CD4-positive, alpha-beta T cell (primary cell): ENCODE results near the gene DENND5B. TPM values are rescaled to one million over a fixed set of nuclear protein-coding genes. Genes with fewer than 3 reads are reported as not detected.

Experiments
- ATAC-seq: fragments of 200-7000 bp; cut with Tn5 transposase; one replicate; pipeline ENCODE4 v1.10.0; 2022; ENCODE audit warnings: mild to moderate bottlenecking; ENCODE audit not compliant: poor library complexity
- CTCF ChIA-PET: fragments of 350-600 bp; sonication (Branson Sonifier 250); formaldehyde crosslinking; loops from one replicate; lab custom pipeline; 2021; ENCODE audit warnings: antibody characterized with exemption, inconsistent platforms; lab: Charles Lee
- POLR2A ChIA-PET: fragments of 350-600 bp; sonication (Branson Sonifier 250); formaldehyde crosslinking; loops from one replicate; lab custom pipeline; 2021; ENCODE audit warnings: antibody characterized with exemption, inconsistent platforms; lab: Charles Lee
- DNase-seq, 14 experiments: peaks; one replicate each; pipeline ENCODE4 v3.0.0-alpha.2; 2013 to 2020; ENCODE audit warnings: mixed read lengths in 2 of 14
- H3K27ac ChIP-seq, 2 donors: one replicate each; pipeline versions ENCODE4 v1.5.1 to v1.7.0; 2013; ENCODE audit warnings: low read length in 2 of 2, low read depth in 1 of 2, mild to moderate bottlenecking in 1 of 2
- H3K27me3 ChIP-seq, 2 experiments: 1 replicate in 1 of 2; 2 replicates in 1 of 2; pipeline versions ENCODE4 v1.6.1 to v1.7.0; 2013; ENCODE audit warnings: low read length in 2 of 2, control low read depth in 1 of 2, mild to moderate bottlenecking in 1 of 2, moderate library complexity in 1 of 2; ENCODE audit not compliant: insufficient read depth in 2 of 2, control insufficient read depth in 1 of 2
- H3K36me3 ChIP-seq: one replicate; pipeline ENCODE4 v1.6.1; 2013; ENCODE audit warnings: low read length, control low read depth; ENCODE audit not compliant: insufficient read depth
- H3K4me1 ChIP-seq: one replicate; pipeline ENCODE4 v1.6.1; 2013; ENCODE audit warnings: low read length, control low read depth; ENCODE audit not compliant: insufficient read depth
- H3K4me3 ChIP-seq: one replicate; pipeline ENCODE4 v1.5.1; 2013; ENCODE audit warnings: mild to moderate bottlenecking, low read length, moderate library complexity
- H3K9me3 ChIP-seq, 2 experiments: 1 replicate in 1 of 2; 2 replicates in 1 of 2; pipeline versions ENCODE4 v1.6.1 to v1.7.0; 2013; ENCODE audit warnings: low read length in 2 of 2, mild to moderate bottlenecking in 2 of 2, control low read depth in 1 of 2, moderate library complexity in 1 of 2; ENCODE audit not compliant: control insufficient read depth in 1 of 2, insufficient read depth in 1 of 2
- H3K27ac Mint-ChIP-seq: one replicate; pipeline ENCODE4 v1.8.0; 2020; ENCODE audit warnings: mixed read lengths
- H3K27me3 Mint-ChIP-seq: one replicate; pipeline ENCODE4 v1.8.0; 2021; ENCODE audit warnings: mixed read lengths
- H3K36me3 Mint-ChIP-seq: one replicate; pipeline ENCODE4 v1.8.0; 2021; ENCODE audit warnings: low read depth, mixed read lengths
- H3K4me1 Mint-ChIP-seq: one replicate; pipeline ENCODE4 v1.8.0; 2021; ENCODE audit warnings: low read depth, mixed read lengths
- H3K4me3 Mint-ChIP-seq: one replicate; pipeline ENCODE4 v1.8.0; 2020; ENCODE audit warnings: mild to moderate bottlenecking, mixed read lengths
- H3K9me3 Mint-ChIP-seq: one replicate; pipeline ENCODE4 v1.8.0; 2020; ENCODE audit warnings: mixed read lengths
- CTCF ChIP-seq: fragments of 200-600 bp; IDR thresholded peaks from one replicate; pipeline ENCODE4 v1.8.0; 2022; ENCODE audit warnings: antibody characterized with exemption, mild to moderate bottlenecking
- intact Hi-C, 2 experiments: fragments of 100-400 bp; cut with DNase I in 1 of 2; cut with micrococcal nuclease in 1 of 2; formaldehyde crosslinking; loops; one replicate each; pipeline versions ENCODE4 v1.15.1 to v1.9.0; 2023 to 2025; cut with DNase I, micrococcal nuclease
- total RNA-seq, 174 experiments: library from RNA in 2 of 174; stranded (reverse) in 2 of 174; gene quantifications; one replicate each; pipeline ENCODE4 v1.2.3 and lab custom pipeline; 2021 to 2026

Gene DENND5B
- total RNA-seq, 2 experiments from 2014 or later: 0.22 to 0.25 TPM

GRCh38 chr12:31499567-31499966, 91.4 kb downstream of the DENND5B start:
- no peak overlapping the region for H3K27ac Mint-ChIP-seq
- ATAC-seq: no peak
- H3K36me3 Mint-ChIP-seq: no peaks in the 10 kb centered on the region
- ChIA-PET POLR2A (no interaction called here), CTCF (no interaction called here)
- Histone ChIP-seq H3K36me3 (no peaks in the 10 kb centered on the region), H3K27ac (no peak overlapping the region), H3K4me3 (no peak overlapping the region), H3K9me3 (no peaks in the 10 kb centered on the region), H3K4me1 (no peaks in the 10 kb centered on the region), H3K27me3 (no peaks in the 10 kb centered on the region)
- DNase-seq: no peak
- intact Hi-C loops: no loop called here
- H3K9me3 Mint-ChIP-seq: no peaks in the 10 kb centered on the region
- peaks cover 14% of the 10 kb centered on the region for H3K27me3 Mint-ChIP-seq
- no peak for TF ChIP-seq CTCF
- H3K4me3 Mint-ChIP-seq: no peak overlapping the region
- no peaks in the 10 kb centered on the region for H3K4me1 Mint-ChIP-seq

GRCh38 chr12:31498424-31498823, 92.5 kb downstream of the DENND5B start:
- no peak overlapping the region for H3K27ac ChIP-seq
- Mint-ChIP-seq H3K27ac (no peak overlapping the region), H3K36me3 (no peaks in the 10 kb centered on the region), H3K9me3 (no peaks in the 10 kb centered on the region), H3K4me3 (no peak overlapping the region), H3K4me1 (no peaks in the 10 kb centered on the region), H3K27me3 (peaks cover 14% of the 10 kb centered on the region)
- no peak for ATAC-seq
- DNase-seq: no peak
- ChIA-PET CTCF (no interaction called here), POLR2A (no interaction called here)
- intact Hi-C loops: no loop called here
- no peaks in the 10 kb centered on the region for H3K36me3 ChIP-seq
- no peaks in the 10 kb centered on the region for H3K4me1 ChIP-seq
- H3K27me3 ChIP-seq: no peaks in the 10 kb centered on the region
- H3K9me3 ChIP-seq: no peaks in the 10 kb centered on the region
- TF ChIP-seq CTCF: no peak
- no peak overlapping the region for H3K4me3 ChIP-seq

GRCh38 chr12:31496257-31496656, 94.7 kb downstream of the DENND5B start:
- no peaks in the 10 kb centered on the region for H3K4me1 ChIP-seq
- H3K4me3 ChIP-seq: no peak overlapping the region
- CTCF ChIA-PET: no interaction called here
- H3K9me3 Mint-ChIP-seq: no peaks in the 10 kb centered on the region
- no peaks in the 10 kb centered on the region for H3K4me1 Mint-ChIP-seq
- TF ChIP-seq CTCF: no peak
- H3K27ac ChIP-seq: no peak overlapping the region
- H3K27me3 ChIP-seq: no peaks in the 10 kb centered on the region
- no peaks in the 10 kb centered on the region for H3K9me3 ChIP-seq
- no peak overlapping the region for H3K27ac Mint-ChIP-seq
- no peak overlapping the region for H3K4me3 Mint-ChIP-seq
- no peaks in the 10 kb centered on the region for H3K36me3 ChIP-seq
- intact Hi-C loops: no loop called here
- POLR2A ChIA-PET: no interaction called here
- H3K36me3 Mint-ChIP-seq: no peaks in the 10 kb centered on the region
- ATAC-seq (no peak), DNase-seq (no peak)
- peaks cover 14% of the 10 kb centered on the region for H3K27me3 Mint-ChIP-seq
